SJCRH30 (cell line): ENCODE results near the gene AGT. TPM values are rescaled to one million over a fixed set of nuclear protein-coding genes. Genes with fewer than 3 reads are reported as not detected.
"Not testable (repeated sequence)": the region's sequence is repeated elsewhere in the genome, so short reads cannot be mapped to it uniquely, and the experiment has no call there.

ENCODE experiments used
- DNase-seq, 2 experiments: peaks; one replicate each; pipeline ENCODE4 v3.0.0-alpha.2; 2015 to 2020
- H3K27ac ChIP-seq: fragments of 250-450 bp; sonication (Bioruptor Pico); 2 replicates; pipeline ENCODE4 v1.5.1; 2020; ENCODE audit warnings: mild to moderate bottlenecking, moderate library complexity
- H3K27me3 ChIP-seq: fragments of 250-450 bp; sonication (Bioruptor Pico); 2 replicates; pipeline ENCODE4 v1.5.1; 2020; ENCODE audit warnings: mild to moderate bottlenecking, moderate library complexity
- H3K36me3 ChIP-seq: fragments of 250-450 bp; sonication (Bioruptor Pico); 2 replicates; pipeline ENCODE4 v1.5.1; 2020; ENCODE audit warnings: mild to moderate bottlenecking, moderate library complexity
- H3K4me1 ChIP-seq: fragments of 250-450 bp; sonication (Bioruptor Pico); 2 replicates; pipeline ENCODE4 v1.5.1; 2020; ENCODE audit warnings: mild to moderate bottlenecking, moderate library complexity
- H3K4me3 ChIP-seq: fragments of 250-450 bp; sonication (Bioruptor Pico); 2 replicates; pipeline ENCODE4 v1.5.1; 2020; ENCODE audit warnings: mild to moderate bottlenecking, moderate library complexity
- H3K9me3 ChIP-seq: fragments of 250-450 bp; sonication (Bioruptor Pico); replicated peaks from 2 replicates; pipeline ENCODE4 v1.5.1; 2020; ENCODE audit warnings: mild to moderate bottlenecking, moderate library complexity
- total RNA-seq: library from RNA; depleted of rRNA; stranded (reverse); fragments of >200 nt; shearing (Covaris generic); gene quantifications from 2 replicates; pipeline ENCODE4 v1.2.3, GENCODE V29; 2014

AGT gene
- total RNA-seq, 1 experiment from 2014 or later: 1.8 TPM

DNA sequence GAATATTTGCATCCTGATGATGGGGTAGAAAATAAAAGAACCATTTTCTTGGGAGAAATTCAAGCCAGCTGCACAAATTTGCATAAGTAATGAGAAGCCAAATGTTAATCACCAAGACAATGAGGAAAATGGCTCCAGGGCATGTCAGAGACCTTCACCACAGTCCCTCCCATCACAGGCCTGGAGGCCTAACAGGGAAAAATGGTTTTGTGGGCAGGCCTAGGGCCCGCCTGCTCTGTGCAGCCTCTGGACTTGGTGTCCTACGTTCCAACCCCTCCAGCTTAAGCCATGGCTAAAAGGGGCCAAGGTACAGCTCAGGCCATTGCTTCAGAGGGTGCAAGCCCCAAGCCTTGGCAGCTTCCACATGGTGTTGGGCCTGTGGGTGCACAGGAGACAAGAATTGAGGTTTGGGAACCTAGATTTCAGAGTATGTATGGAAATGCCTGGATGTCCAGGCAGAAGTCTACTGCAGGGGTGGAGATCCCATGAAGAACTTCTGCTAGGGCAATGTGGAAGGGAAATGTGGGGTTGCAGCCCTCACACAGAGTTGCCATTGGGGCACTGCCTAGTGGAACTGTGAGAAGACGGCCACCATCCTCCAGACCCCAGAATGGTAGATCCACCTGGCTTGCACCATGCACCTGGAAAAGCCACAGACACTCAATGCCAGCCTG is 8.1 kb upstream of the AGT start:
- H3K9me3 ChIP-seq, H3K4me1 ChIP-seq, H3K36me3 ChIP-seq, DNase-seq, H3K27me3 ChIP-seq, H3K4me3 ChIP-seq, H3K27ac ChIP-seq: not testable (repeated sequence)

- no peak overlapping the region for H3K4me3 ChIP-seq
- no peak overlapping the region for H3K27ac ChIP-seq
- H3K27me3 ChIP-seq: no peaks in the 10 kb centered on the region
- DNase-seq: no peak
- H3K4me1 ChIP-seq: peaks cover 8% of the 10 kb centered on the region; the same call in 1 of the 2 replicates
- no peaks in the 10 kb centered on the region for H3K9me3 ChIP-seq
- no peaks in the 10 kb centered on the region for H3K36me3 ChIP-seq
Observed at GRCh38 chr1:230717251-230717650, 3.3 kb upstream of the AGT start.

- H3K4me1 ChIP-seq, H3K9me3 ChIP-seq, H3K36me3 ChIP-seq, H3K27ac ChIP-seq, DNase-seq, H3K4me3 ChIP-seq, H3K27me3 ChIP-seq: not testable (repeated sequence)
Observed at GRCh38 chr1:230716453-230716852, 2.5 kb upstream of the AGT start.

GRCh38 chr1:230715510-230715909 is 1.6 kb upstream of the AGT start:
- no peak overlapping the region for H3K4me3 ChIP-seq
- no peak for DNase-seq
- no peaks in the 10 kb centered on the region for H3K36me3 ChIP-seq
- no peaks in the 10 kb centered on the region for H3K27me3 ChIP-seq
- no peak overlapping the region for H3K27ac ChIP-seq
- H3K9me3 ChIP-seq: no peaks in the 10 kb centered on the region
- peaks cover 8% of the 10 kb centered on the region; the same call in 1 of the 2 replicates for H3K4me1 ChIP-seq

DNA sequence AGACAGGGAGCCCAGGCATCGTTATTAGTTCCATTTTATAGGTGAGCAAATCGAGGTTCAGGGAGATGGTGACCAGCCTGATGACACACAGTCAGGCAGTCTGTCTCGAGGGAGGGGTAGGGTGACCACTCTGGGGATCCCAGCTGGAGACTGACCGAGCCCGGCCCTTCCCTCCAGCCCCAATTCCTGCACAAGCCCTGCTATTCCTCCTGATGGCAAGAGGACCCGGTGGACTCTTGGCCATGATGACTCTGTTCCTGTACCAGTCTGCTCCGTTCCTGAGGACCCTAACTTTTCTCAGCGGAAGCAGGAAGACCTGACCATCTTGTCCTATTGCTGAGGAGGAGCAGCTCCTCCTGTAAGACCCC is 391 bp downstream of the AGT start:
- Histone ChIP-seq H3K27ac (no peak overlapping the region), H3K4me3 (peak overlapping the region; percentile 26), H3K4me1 (peaks cover 8% of the 10 kb centered on the region; the same call in 1 of the 2 replicates)

DNA sequence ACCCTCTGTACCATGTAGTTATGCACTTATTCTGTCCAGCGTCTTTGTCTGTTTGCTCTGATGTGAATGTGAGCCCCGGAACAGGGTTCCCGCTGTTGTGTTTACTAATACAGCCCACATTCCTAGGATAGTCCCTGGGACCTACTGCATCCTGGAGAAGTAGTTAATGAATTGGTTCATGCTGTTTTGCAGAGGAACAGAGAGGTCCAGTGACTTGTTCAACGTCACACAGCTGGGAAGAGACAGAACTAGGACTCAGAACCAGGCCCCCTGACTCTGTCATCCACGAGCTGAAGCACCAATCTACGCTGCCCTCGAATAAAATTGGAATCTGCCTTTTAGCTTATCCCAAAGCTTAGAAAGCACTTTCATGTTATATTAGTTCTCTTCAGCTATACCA is 784 bp downstream of the AGT start:
- H3K4me1 ChIP-seq: peaks cover 8% of the 10 kb centered on the region; the same call in 1 of the 2 replicates
- no peak overlapping the region for H3K27ac ChIP-seq
- H3K9me3 ChIP-seq: no peaks in the 10 kb centered on the region
- no peak overlapping the region for H3K4me3 ChIP-seq
- no peaks in the 10 kb centered on the region for H3K27me3 ChIP-seq
- DNase-seq: no peak
- no peaks in the 10 kb centered on the region for H3K36me3 ChIP-seq

More for the DNA sequence above, 391 bp downstream of the AGT start:
- H3K36me3 ChIP-seq: no peaks in the 10 kb centered on the region
- no peaks in the 10 kb centered on the region for H3K27me3 ChIP-seq
- DNase-seq: no peak
- no peaks in the 10 kb centered on the region for H3K9me3 ChIP-seq

DNA sequence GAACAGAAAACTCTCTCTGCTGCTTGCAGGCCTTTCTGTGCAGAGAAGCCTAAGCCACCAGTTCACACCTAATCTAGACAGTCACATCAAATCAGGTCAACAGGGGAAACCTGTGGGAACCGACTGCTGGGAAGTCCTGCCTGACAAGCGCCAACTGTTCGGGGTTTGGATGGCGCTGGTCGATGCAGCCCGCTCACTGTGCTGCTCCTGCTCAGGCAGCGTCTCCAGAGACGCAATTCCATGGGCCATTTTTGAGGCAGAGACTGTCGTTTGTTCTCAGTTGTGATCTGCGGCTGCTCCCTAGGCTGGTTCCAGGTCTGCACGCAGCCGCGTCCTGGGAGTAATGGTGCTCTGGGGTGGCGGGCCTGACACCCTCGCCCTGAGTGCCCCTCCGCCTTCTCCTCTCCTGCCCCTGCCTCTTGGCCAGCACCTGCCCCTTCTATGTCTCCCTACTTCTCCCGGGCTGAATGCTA is 1.4 kb downstream of the AGT start:
- no peaks in the 10 kb centered on the region for H3K36me3 ChIP-seq
- no peak overlapping the region for H3K4me3 ChIP-seq
- H3K27me3 ChIP-seq: no peaks in the 10 kb centered on the region
- H3K4me1 ChIP-seq: peaks cover 8% of the 10 kb centered on the region; the same call in 1 of the 2 replicates
- H3K9me3 ChIP-seq: no peaks in the 10 kb centered on the region
- no peak overlapping the region for H3K27ac ChIP-seq
- DNase-seq: no peak

- H3K36me3 ChIP-seq: no peaks in the 10 kb centered on the region
- no peak overlapping the region for H3K27ac ChIP-seq
- H3K4me3 ChIP-seq: no peak overlapping the region
- no peak for DNase-seq
- no peaks in the 10 kb centered on the region for H3K9me3 ChIP-seq
- H3K27me3 ChIP-seq: no peaks in the 10 kb centered on the region
- H3K4me1 ChIP-seq: peaks cover 8% of the 10 kb centered on the region; the same call in 1 of the 2 replicates
Observed at GRCh38 chr1:230711245-230711644, 2.7 kb downstream of the AGT start.

DNA sequence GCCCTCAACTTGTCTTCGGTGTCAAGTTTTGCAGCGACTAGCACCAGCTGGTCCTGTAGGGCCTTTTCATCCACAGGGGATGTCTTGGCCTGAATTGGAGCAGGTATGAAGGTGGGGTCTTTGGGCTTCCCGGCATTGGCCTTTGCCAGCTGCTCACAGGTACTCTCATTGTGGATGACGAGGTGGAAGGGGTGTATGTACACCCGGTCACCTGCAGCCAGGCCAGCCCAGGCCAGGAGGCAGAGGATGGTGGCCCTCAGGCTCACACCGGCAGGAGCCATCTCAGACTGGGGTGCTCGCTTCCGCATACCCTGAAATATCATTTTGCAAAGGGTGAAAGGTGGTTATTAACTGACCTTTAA is 3.4 kb downstream of the AGT start:
- H3K36me3 ChIP-seq: no peaks in the 10 kb centered on the region
- no peak overlapping the region for H3K4me3 ChIP-seq
- no peak for DNase-seq
- peaks cover 8% of the 10 kb centered on the region; the same call in 1 of the 2 replicates for H3K4me1 ChIP-seq
- H3K27me3 ChIP-seq: no peaks in the 10 kb centered on the region
- no peak overlapping the region for H3K27ac ChIP-seq
- H3K9me3 ChIP-seq: no peaks in the 10 kb centered on the region

DNA sequence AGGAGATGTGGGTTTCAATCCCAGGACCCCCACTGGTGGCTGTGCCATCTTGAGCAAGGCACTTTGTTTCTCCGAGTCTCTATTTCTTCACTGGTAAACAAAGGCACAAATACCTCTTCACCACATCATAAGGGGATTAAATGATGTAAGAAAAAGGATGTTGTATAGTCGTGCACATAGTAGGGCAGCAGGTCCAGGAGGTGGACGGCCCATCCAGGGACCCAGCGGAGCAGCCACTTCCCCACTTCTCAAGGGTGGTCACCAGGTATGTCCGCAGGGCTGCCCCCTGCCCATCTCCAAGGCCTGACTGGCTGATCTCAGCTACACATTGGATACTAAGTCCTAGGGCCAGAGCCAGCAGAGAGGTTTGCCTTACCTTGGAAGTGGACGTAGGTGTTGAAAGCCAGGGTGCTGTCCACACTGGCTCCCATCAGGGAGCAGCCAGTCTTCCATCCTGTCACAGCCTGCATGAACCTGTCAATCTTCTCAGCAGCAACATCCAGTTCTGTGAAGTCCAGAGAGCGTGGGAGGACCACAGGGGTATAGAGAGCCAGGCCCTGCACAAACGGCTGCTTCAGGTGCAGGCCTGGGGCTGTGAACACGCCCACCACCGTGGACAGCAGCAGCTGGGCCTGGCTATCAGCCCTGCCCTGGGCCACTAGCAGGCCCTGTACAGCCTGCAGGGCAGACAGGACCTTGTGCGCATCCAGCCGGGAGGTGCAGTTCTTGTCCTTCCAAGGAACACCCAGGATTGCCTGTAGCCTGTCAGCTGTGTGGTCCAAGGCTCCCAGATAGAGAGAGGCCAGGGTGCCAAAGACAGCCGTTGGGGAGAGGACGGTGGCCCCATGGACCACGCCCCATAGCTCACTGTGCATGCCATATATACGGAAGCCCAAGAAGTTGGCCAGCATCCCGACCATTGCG is 4.0 kb downstream of the AGT start:
- no peak for DNase-seq
- Histone ChIP-seq H3K4me3 (no peak overlapping the region), H3K9me3 (no peaks in the 10 kb centered on the region), H3K36me3 (no peaks in the 10 kb centered on the region), H3K27me3 (no peaks in the 10 kb centered on the region), H3K27ac (no peak overlapping the region), H3K4me1 (peaks cover 8% of the 10 kb centered on the region; the same call in 1 of the 2 replicates)

DNA sequence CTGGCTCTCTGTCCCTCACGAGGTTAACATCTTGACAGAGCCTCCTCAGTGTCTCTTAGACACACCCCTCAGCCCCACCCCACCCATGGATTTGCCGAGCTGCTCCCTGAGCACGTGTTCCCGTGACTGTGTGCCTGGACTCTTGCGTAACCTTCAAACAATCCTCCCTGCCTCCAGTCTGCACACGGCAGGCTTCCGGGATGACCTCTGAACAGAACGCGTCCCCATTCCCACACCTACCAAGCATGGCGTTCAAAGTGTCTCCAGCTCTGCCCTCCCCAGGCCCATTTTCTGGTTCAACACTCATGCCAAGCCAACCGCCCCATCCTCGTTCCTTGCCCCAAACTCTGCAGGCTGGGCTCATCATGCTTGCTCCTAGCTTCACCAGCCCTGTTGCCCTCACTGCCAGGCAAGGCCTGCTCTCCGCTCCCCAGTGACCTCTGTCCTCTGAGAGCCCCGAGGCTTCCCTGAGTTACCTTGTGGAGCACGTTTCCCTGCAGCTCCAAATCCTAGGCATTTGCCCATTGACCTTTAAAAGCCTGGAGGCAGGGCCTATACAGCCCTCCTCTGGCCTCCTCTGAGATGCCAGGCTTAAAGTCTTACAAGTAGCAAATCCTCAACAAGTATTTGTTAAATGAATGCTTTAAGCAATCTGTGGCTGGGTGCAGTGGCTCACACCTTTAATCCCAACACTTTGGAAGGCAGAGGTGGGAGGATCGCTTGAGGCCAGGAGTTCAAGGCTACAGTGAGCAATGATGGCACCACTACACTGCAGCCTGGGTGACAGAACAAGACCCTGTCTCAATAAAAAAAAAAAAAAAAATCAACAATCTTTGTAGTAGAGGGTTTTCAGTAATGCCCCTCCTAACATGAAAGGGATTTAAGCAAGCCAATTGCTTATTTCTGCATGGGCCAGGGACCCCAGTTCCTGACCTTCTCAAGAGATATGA is 5.0 kb downstream of the AGT start:
- H3K27ac ChIP-seq: no peak overlapping the region
- H3K9me3 ChIP-seq: no peaks in the 10 kb centered on the region
- no peak for DNase-seq
- peaks cover 4% of the 10 kb centered on the region; the same call in 1 of the 2 replicates for H3K4me1 ChIP-seq
- H3K4me3 ChIP-seq: no peak overlapping the region
- H3K27me3 ChIP-seq: no peaks in the 10 kb centered on the region
- no peaks in the 10 kb centered on the region for H3K36me3 ChIP-seq

DNA sequence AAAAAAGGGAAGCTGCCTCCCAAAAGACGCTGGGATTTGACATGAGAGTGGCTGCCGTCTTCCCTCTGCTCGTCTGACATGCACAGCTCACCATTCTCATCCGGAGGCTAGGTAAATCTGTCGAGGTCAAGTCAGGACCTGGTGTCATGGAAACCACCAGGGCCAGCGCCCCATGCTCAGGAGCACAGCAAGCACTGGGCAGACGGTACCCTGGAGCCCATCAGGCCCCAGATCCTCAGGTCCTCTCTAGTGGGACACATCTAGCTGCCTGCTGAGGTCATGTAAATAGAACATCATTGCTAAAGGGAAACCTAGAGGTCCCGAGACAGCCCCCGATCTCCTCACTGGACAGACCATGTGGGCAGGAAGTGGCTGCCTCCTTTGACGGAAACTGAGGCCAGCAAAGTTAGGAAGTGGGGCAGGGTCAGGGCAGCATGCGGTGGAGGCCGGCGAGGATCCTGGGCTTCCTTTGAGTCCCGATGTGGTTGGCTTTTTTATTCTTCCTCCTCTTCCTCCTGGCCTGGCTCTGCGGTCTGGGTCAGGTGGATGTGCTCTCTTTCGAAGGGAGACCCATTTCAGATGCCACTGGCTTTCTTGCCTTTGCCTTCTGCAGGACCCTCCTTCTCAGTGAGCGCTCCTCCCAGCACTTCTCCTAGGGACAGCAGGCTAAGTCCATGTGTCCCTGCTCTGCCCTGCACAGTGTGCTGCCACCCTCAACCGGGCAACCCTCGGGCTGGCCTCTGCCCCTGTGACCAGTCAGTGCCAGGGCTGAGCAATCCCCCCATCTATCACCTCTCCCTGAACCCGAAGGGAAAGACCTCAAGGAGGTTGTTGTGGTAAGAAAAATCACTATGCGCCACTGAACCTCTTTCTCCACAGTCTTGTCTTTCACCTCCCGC is 5.9 kb downstream of the AGT start:
- Histone ChIP-seq H3K4me1 (no peaks in the 10 kb centered on the region), H3K36me3 (no peaks in the 10 kb centered on the region), H3K4me3 (no peak overlapping the region), H3K27me3 (no peaks in the 10 kb centered on the region), H3K9me3 (no peaks in the 10 kb centered on the region), H3K27ac (no peak overlapping the region)
- no peak for DNase-seq

GRCh38 chr1:230706887-230707731 is 6.8 kb downstream of the AGT start:
- Histone ChIP-seq H3K4me1 (no peaks in the 10 kb centered on the region), H3K27ac (no peak overlapping the region), H3K36me3 (no peaks in the 10 kb centered on the region), H3K4me3 (no peak overlapping the region), H3K27me3 (no peaks in the 10 kb centered on the region), H3K9me3 (no peaks in the 10 kb centered on the region)
- no peak for DNase-seq
